MG63 (cell line): ENCODE results near the gene ACTN4. TPM values are rescaled to one million over a fixed set of nuclear protein-coding genes. Genes with fewer than 3 reads are reported as not detected.

ENCODE experiments used
- DNase-seq: peaks from one replicate; pipeline ENCODE4 v3.0.0-alpha.2; 2020
- H3K27me3 ChIP-seq: fragments of 250-450 bp; sonication (Bioruptor Pico); 2 replicates; pipeline ENCODE4 v1.5.1; 2020; ENCODE audit warnings: mild to moderate bottlenecking, moderate library complexity
- H3K36me3 ChIP-seq: fragments of 250-450 bp; sonication (Bioruptor Pico); 2 replicates; pipeline ENCODE4 v1.5.1; 2020; ENCODE audit warnings: mild to moderate bottlenecking, moderate library complexity
- H3K4me3 ChIP-seq: fragments of 250-450 bp; sonication (Bioruptor Pico); 2 replicates; pipeline ENCODE4 v1.5.1; 2020; ENCODE audit warnings: mild to moderate bottlenecking, moderate library complexity
- H3K9me3 ChIP-seq: fragments of 250-450 bp; sonication (Bioruptor Pico); 2 replicates; pipeline ENCODE4 v1.5.1; 2020; ENCODE audit warnings: mild to moderate bottlenecking, moderate library complexity
- total RNA-seq: library from RNA; depleted of rRNA; stranded (reverse); fragments of >200 nt; shearing (Covaris generic); gene quantifications from 2 replicates; pipeline ENCODE4 v1.2.3, GENCODE V29; 2014; ENCODE audit warnings: low replicate concordance

Gene ACTN4
- total RNA-seq, 1 experiment from 2014 or later: 621 TPM

DNA sequence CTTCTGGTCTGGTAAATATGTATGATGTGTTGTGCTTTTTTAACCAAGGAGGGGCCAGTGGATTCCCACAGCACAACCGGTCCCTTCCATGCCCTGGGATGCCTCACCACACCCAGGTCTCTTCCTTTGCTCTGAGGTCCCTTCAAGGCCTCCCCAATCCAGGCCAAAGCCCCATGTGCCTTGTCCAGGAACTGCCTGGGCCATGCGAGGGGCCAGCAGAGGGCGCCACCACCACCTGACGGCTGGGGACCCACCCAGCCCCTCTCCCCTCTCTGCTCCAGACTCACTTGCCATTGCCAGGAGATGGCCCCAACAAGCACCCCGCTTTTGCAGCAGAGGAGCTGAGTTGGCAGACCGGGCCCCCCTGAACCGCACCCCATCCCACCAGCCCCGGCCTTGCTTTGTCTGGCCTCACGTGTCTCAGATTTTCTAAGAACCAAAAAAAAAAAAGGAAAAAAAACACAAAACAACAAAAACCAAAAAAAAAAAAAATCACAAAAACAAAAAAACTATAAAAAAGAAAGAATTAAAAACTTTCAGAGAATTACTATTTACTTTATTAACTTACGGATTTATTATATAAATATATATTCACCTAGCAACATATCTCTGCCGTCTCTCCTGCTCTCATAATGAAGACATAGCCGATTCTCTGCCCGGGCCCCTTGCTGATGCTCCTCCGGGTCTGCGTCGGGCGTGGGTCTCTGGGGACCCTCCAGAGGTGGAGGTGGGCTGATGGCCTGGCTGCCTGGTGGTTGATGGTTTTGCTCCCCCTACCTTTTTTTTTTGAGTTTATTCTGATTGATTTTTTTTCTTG lies 82.4 kb downstream of the ACTN4 start:
- Histone ChIP-seq H3K9me3 (no peaks in the 10 kb centered on the region), H3K27me3 (no peaks in the 10 kb centered on the region), H3K4me3 (no peak overlapping the region), H3K36me3 (peaks cover 83% of the 10 kb centered on the region)
- DNase-seq: peak; percentile 79

DNA sequence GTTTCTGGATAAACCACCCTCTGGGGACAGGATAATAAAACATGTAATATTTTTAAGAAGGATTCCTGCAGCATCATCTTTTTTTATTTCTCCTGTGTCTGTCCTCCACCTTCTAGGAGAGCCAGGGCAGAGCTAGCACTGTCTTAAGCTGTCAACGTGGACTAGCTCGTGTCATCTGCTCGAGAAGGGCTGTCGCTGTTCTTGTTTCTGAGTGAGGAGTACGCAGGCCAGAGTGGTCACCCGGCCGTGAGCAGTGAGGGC lies 83.0 kb downstream of the ACTN4 start:
- H3K27me3 ChIP-seq: no peaks in the 10 kb centered on the region
- H3K9me3 ChIP-seq: no peaks in the 10 kb centered on the region
- H3K4me3 ChIP-seq: no peak overlapping the region
- DNase-seq: no peak
- peaks cover 78% of the 10 kb centered on the region for H3K36me3 ChIP-seq

DNA sequence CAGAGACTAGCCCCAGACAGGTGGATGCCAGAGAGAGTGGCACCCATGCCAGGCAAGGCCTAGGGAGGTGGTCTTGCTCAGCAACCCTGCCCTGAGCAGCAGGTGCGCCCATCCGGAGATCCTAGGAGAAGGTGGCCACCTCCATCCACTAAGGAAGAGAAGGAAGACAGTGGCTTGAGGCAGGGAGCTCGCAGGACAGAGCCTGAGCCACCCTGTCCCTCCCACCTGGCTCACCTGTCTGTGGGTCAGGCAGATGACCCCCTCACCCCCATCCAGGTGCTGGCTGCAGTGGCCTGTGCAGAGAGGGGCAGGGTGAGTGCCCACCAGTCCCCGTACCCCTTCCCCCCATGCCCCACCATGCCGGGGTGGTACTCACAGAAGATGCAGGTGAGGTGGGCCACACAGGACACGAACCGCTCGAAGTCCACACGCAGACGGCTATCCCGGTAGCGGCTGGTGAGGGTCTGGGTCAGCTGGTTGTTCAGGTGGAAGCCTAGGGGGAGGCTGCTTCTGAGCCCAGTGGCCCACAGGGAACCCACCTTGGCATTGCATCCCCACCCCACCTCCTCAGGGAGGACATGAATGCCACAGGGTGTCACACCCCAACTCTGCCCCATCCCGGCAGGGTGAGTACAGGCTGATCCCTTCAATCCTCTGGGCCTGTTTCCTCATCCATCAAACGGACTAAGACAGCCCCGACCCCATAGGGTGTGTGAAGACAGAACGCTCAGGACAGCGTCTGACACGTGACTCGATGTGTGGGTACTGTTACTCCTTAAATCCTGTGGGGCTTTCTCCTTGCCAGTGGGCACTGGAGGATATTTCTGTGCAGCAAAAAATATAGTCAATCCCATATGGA lies 83.5 kb downstream of the ACTN4 start:
- H3K9me3 ChIP-seq: no peaks in the 10 kb centered on the region
- DNase-seq: no peak
- no peaks in the 10 kb centered on the region for H3K27me3 ChIP-seq
- no peak overlapping the region for H3K4me3 ChIP-seq
- H3K36me3 ChIP-seq: peaks cover 72% of the 10 kb centered on the region

DNA sequence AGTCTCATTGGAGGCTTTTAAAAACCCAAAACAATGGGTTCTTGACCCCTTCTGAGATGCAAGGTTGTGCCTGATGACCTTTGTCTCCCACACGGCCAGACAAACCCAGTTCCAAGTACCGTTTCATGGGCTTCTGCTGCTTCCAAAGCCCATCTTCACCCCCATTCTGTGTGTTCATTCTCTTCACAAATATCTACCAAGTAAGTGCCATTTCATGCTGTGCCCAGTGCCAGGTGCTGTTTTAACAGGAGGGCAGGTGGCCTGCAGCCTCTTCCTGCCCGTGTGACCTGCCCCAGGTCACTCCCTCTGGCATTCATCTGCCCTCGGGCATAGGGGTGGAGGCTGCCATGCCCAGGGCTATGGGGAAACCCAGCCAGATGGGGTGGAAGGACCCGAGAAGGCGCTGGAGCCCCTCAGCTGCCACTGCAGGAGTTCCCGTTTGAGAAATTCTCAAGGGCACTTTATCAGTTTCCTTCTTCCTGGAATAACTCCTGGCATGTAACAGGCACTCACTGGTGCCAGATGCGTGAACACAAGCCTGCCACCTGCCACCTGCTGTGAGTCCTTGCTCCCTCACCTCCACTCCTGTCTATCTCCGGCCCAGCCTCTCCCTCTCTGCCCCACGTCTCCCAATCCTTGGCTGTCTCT lies 84.3 kb downstream of the ACTN4 start:
- no peak overlapping the region for H3K4me3 ChIP-seq
- peaks cover 64% of the 10 kb centered on the region for H3K36me3 ChIP-seq
- no peak for DNase-seq
- H3K9me3 ChIP-seq: no peaks in the 10 kb centered on the region
- no peaks in the 10 kb centered on the region for H3K27me3 ChIP-seq

GRCh38 chr19:38733241-38733492 lies 85.7 kb downstream of the ACTN4 start:
- no peak for DNase-seq
- Histone ChIP-seq H3K9me3 (no peaks in the 10 kb centered on the region), H3K27me3 (no peaks in the 10 kb centered on the region), H3K36me3 (peaks cover 50% of the 10 kb centered on the region), H3K4me3 (no peak overlapping the region)

DNA sequence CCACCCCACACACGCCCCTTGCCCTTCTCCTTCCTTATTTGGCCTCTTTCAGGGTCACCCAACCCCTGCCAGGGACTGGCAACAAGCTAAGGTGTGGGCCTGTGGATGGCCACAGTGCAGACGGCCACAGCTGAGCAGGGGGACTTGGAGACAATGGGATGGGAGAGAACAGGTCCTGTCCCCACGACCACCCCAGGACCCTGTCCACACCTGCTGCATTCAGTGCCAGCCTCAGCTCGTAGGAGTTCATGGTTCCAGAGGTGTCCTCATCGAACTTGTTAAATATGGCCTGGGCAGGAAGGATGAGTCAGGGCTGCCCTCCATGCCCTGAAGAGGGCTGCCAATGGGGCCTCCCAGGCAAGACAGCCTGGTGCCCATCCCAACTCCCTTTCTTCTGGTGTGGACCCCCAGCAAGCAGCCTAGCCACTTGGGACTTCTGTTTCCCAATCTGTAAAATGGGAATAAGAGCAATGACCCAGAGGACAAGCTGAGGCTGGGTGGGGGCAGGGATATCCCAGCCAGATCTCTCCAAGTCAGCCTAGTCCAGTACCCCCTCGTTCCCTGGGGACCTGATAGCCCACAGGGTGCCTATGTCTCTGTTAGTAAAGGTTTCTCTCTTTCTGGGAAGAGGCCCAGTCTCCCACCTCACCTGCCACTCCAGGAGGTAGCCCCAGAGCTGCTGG lies 86.2 kb downstream of the ACTN4 start:
- H3K36me3 ChIP-seq: peaks cover 48% of the 10 kb centered on the region
- DNase-seq: peak; percentile 71
- H3K4me3 ChIP-seq: no peak overlapping the region
- no peaks in the 10 kb centered on the region for H3K27me3 ChIP-seq
- H3K9me3 ChIP-seq: no peaks in the 10 kb centered on the region

DNA sequence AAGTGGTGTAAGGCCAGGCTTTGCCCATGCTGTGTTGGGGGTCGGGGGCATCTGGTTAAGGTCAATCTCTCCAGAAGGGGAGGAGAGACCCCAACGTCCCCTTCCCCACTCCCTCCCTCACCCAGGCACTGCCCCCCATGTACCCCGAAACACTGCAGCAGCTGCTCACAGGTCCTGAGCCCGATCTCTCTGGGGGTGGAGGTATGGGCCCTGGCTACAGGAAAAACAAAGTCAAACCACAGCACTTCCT lies 86.7 kb downstream of the ACTN4 start:
- Histone ChIP-seq H3K4me3 (no peak overlapping the region), H3K9me3 (no peaks in the 10 kb centered on the region), H3K27me3 (no peaks in the 10 kb centered on the region), H3K36me3 (peaks cover 43% of the 10 kb centered on the region)
- DNase-seq: no peak

DNA sequence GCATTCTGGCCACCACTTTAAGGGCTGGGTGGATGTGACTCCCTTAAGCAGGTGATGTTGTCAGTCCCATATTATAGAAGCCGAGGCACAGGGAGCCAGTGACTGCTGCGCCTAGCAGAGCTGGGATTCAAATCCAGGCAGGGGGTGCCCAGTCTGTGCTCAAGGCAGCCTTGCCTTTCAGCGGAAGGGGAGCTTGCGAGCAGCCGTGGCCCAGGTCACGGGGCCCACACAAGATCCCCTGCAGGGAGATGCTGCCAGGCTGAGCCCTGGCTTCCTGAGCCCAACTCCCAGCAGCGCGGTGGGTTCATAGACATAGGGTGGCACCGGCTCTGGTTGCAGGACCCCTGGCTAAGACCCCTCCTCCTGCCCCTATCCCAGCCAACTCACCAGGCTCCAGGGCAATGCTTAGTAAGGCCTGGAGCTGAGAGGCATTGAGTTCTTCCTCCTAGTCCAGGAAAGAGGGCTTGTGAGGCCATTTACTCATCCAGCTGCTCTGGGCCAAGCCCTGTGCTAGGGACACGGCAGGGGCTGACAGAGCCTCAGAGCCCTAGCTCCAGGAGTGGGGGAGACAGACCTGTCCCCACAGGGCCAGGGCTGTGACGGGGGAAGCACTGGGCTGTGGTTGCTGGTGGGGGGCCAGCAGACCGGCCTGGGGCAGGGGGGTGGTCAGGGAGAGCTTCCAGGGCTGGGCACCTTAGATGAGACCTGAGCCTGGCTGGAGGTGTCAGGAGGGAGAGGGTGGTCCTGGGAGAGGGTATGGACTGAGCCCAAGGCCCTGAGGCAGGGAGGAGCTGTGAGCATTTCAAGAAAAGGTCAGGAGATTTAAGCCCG lies 87.2 kb downstream of the ACTN4 start:
- H3K27me3 ChIP-seq: no peaks in the 10 kb centered on the region
- peaks cover 41% of the 10 kb centered on the region for H3K36me3 ChIP-seq
- H3K9me3 ChIP-seq: no peaks in the 10 kb centered on the region
- DNase-seq: no peak
- H3K4me3 ChIP-seq: no peak overlapping the region

GRCh38 chr19:38735257-38735686 lies 87.8 kb downstream of the ACTN4 start:
- Histone ChIP-seq H3K4me3 (no peak overlapping the region), H3K36me3 (peaks cover 38% of the 10 kb centered on the region), H3K9me3 (no peaks in the 10 kb centered on the region), H3K27me3 (no peaks in the 10 kb centered on the region)
- no peak for DNase-seq

- no peaks in the 10 kb centered on the region for H3K9me3 ChIP-seq
- DNase-seq: no peak
- peaks cover 31% of the 10 kb centered on the region for H3K36me3 ChIP-seq
- no peak overlapping the region for H3K4me3 ChIP-seq
- no peaks in the 10 kb centered on the region for H3K27me3 ChIP-seq
These were observed 88.6 kb downstream of the ACTN4 start for GRCh38 chr19:38736036-38736412.

- DNase-seq: no peak
- Histone ChIP-seq H3K4me3 (no peak overlapping the region), H3K36me3 (peaks cover 24% of the 10 kb centered on the region), H3K9me3 (no peaks in the 10 kb centered on the region), H3K27me3 (no peaks in the 10 kb centered on the region)
These were observed 89.2 kb downstream of the ACTN4 start for GRCh38 chr19:38736413-38737280.

- DNase-seq: no peak
- no peaks in the 10 kb centered on the region for H3K9me3 ChIP-seq
- peaks cover 17% of the 10 kb centered on the region for H3K36me3 ChIP-seq
- no peak overlapping the region for H3K4me3 ChIP-seq
- H3K27me3 ChIP-seq: no peaks in the 10 kb centered on the region
These were observed 89.9 kb downstream of the ACTN4 start for GRCh38 chr19:38737281-38737865.

- H3K36me3 ChIP-seq: peaks cover 10% of the 10 kb centered on the region
- no peaks in the 10 kb centered on the region for H3K27me3 ChIP-seq
- no peak overlapping the region for H3K4me3 ChIP-seq
- no peak for DNase-seq
- no peaks in the 10 kb centered on the region for H3K9me3 ChIP-seq
These were observed 90.7 kb downstream of the ACTN4 start for GRCh38 chr19:38737921-38738737.

DNA sequence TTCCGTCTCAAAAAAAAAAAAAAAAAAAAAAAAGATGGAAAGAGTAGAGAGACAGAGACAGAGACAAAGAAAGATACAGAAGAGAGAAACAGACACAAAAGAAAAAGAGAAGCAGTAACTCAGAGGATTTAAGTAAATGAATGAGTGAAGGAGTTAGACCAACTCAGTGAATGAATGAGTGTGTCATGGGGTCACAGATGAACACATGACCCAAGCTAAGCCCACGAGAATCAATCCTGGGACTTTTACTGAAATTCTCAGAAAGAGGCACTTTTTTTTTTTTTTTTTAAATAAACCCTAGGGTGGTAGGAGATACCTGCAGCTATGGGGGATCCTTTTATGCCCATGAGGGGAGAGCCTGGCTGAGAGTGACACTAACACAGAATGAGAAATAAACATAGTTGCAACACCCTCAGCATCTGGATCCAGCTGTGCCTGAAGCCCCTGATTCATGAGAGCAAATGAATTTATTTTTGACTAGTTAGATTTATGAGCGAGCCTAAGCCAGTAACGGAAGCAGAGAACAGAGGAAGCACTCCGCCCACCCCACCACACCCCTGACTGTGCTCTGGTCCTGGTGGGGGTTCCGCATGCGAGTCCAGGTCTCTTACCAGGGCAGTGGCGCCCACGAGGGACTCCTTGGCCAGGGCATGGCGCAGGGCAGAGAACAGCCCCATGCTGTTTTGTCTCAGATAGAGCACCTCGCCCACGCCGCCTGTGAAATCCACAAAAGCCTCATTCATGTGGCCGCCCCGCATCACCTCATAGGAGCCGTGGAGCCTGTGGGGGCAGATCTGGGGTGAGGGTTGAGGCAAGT lies 92.2 kb downstream of the ACTN4 start:
- Histone ChIP-seq H3K9me3 (no peaks in the 10 kb centered on the region), H3K4me3 (no peak overlapping the region), H3K27me3 (no peaks in the 10 kb centered on the region), H3K36me3 (no peaks in the 10 kb centered on the region)
- no peak for DNase-seq
